Brain microvascular endothelial cell (primary cell): ENCODE results near the gene PPFIBP2.

Experiments used
- DNase-seq: peaks from one replicate; pipeline ENCODE4 v3.0.0-alpha.2; 2020
- H3K27ac ChIP-seq: fragments of 250-450 bp; sonication (Bioruptor Pico); 2 replicates; pipeline ENCODE4 v1.5.1; 2020; ENCODE audit warnings: mild to moderate bottlenecking, moderate library complexity
- H3K27me3 ChIP-seq: fragments of 250-450 bp; sonication (Bioruptor Pico); replicated peaks from 2 replicates; pipeline ENCODE4 v1.5.1; 2020; ENCODE audit warnings: mild to moderate bottlenecking
- H3K36me3 ChIP-seq: fragments of 250-450 bp; sonication (Bioruptor Pico); replicated peaks from 2 replicates; pipeline ENCODE4 v1.5.1; 2020; ENCODE audit warnings: mild to moderate bottlenecking
- H3K4me3 ChIP-seq: 2 replicates; pipeline ENCODE4 v1.5.1; 2011; ENCODE audit warnings: low read depth, mild to moderate bottlenecking, control low read depth, low read length, moderate library complexity
- CTCF ChIP-seq: IDR thresholded peaks from 2 replicates; pipeline ENCODE4 v1.5.1; 2011; ENCODE audit warnings: low read depth, mild to moderate bottlenecking, moderate library complexity, low read length, control low read depth, inconsistent platforms; ENCODE audit errors: missing control alignments
- in situ Hi-C: cut with HindIII; loops from 2 replicates; pipeline ENCODE4 v1.10.0; 2017; ENCODE audit warnings: low sequenced_read_pairs, low pct_ligation_motif_present

PPFIBP2 gene

GRCh38 chr11:7523416-7524210 lies 9.8 kb downstream of the PPFIBP2 start:
- Histone ChIP-seq H3K36me3 (no peaks in the 10 kb centered on the region), H3K4me3 (no peak overlapping the region), H3K27ac (no peak overlapping the region), H3K27me3 (no peaks in the 10 kb centered on the region)
- TF ChIP-seq CTCF = no peak
- no peak for DNase-seq
- in situ Hi-C loops = no loop called here

GRCh38 chr11:7524462-7525235 lies 10.8 kb downstream of the PPFIBP2 start:
- DNase-seq = no peak
- TF ChIP-seq CTCF = no peak
- H3K36me3 ChIP-seq = no peaks in the 10 kb centered on the region
- no peak overlapping the region for H3K4me3 ChIP-seq
- in situ Hi-C loops = no loop called here
- H3K27me3 ChIP-seq = no peaks in the 10 kb centered on the region
- no peak overlapping the region for H3K27ac ChIP-seq

- Histone ChIP-seq H3K36me3 (no peaks in the 10 kb centered on the region), H3K4me3 (no peak overlapping the region), H3K27me3 (no peaks in the 10 kb centered on the region), H3K27ac (no peak overlapping the region)
- no peak for DNase-seq
- no peak for TF ChIP-seq CTCF
- in situ Hi-C loops = no loop called here
Measured at GRCh38 chr11:7525424-7525823, 11.6 kb downstream of the PPFIBP2 start.

DNA sequence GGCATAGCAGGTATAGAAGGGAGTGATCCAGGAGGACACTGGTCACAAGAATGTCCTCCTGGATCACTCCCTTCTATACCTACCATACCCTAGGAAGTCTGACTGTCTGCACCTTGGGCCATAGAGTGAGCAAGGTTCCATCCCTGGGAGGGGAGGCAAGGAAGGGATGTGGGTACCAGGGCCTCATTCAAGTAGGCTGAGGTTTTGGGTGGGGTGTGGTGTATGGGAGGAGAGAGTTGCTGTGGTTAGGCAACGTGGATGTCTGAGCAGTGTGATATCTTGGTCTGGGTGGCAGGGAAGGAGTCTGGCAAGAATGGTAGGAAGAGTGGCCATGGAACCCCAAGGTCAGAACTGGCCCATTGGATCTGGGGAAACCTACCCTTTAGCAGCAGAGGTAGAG lies 13.2 kb downstream of the PPFIBP2 start:
- in situ Hi-C loops = no loop called here
- Histone ChIP-seq H3K27ac (no peak overlapping the region), H3K36me3 (no peaks in the 10 kb centered on the region), H3K27me3 (no peaks in the 10 kb centered on the region), H3K4me3 (no peak overlapping the region)
- no peak for TF ChIP-seq CTCF
- no peak for DNase-seq

GRCh38 chr11:7528514-7529049 lies 14.8 kb downstream of the PPFIBP2 start:
- in situ Hi-C loops = no loop called here
- TF ChIP-seq CTCF = no peak
- no peaks in the 10 kb centered on the region for H3K27me3 ChIP-seq
- no peak for DNase-seq
- no peaks in the 10 kb centered on the region for H3K36me3 ChIP-seq
- H3K4me3 ChIP-seq = no peak overlapping the region
- no peak overlapping the region for H3K27ac ChIP-seq
